CD4-positive, alpha-beta T cell (primary cell): ENCODE measurements around the gene TMEM167B. TPM values are rescaled to one million over a fixed set of nuclear protein-coding genes. Genes with fewer than 3 reads are reported as not detected.

Source experiments
- ATAC-seq: fragments of 200-7000 bp; cut with Tn5 transposase; one replicate; pipeline ENCODE4 v1.10.0; 2022; ENCODE audit warnings: mild to moderate bottlenecking; ENCODE audit not compliant: poor library complexity
- CTCF ChIA-PET: fragments of 350-600 bp; sonication (Branson Sonifier 250); formaldehyde crosslinking; loops from one replicate; lab custom pipeline; 2021; ENCODE audit warnings: antibody characterized with exemption, inconsistent platforms; lab: Charles Lee
- POLR2A ChIA-PET: fragments of 350-600 bp; sonication (Branson Sonifier 250); formaldehyde crosslinking; loops from one replicate; lab custom pipeline; 2021; ENCODE audit warnings: antibody characterized with exemption, inconsistent platforms; lab: Charles Lee
- DNase-seq, 14 experiments: peaks; one replicate each; pipeline ENCODE4 v3.0.0-alpha.2; 2013 to 2020; ENCODE audit warnings: mixed read lengths in 2 of 14
- H3K27ac ChIP-seq, 2 donors: one replicate each; pipeline versions ENCODE4 v1.5.1 to v1.7.0; 2013; ENCODE audit warnings: low read length in 2 of 2, low read depth in 1 of 2, mild to moderate bottlenecking in 1 of 2
- H3K27me3 ChIP-seq, 2 experiments: 1 replicate in 1 of 2; 2 replicates in 1 of 2; pipeline versions ENCODE4 v1.6.1 to v1.7.0; 2013; ENCODE audit warnings: low read length in 2 of 2, control low read depth in 1 of 2, mild to moderate bottlenecking in 1 of 2, moderate library complexity in 1 of 2; ENCODE audit not compliant: insufficient read depth in 2 of 2, control insufficient read depth in 1 of 2
- H3K36me3 ChIP-seq: one replicate; pipeline ENCODE4 v1.6.1; 2013; ENCODE audit warnings: low read length, control low read depth; ENCODE audit not compliant: insufficient read depth
- H3K4me1 ChIP-seq: one replicate; pipeline ENCODE4 v1.6.1; 2013; ENCODE audit warnings: low read length, control low read depth; ENCODE audit not compliant: insufficient read depth
- H3K4me3 ChIP-seq: one replicate; pipeline ENCODE4 v1.5.1; 2013; ENCODE audit warnings: mild to moderate bottlenecking, low read length, moderate library complexity
- H3K9me3 ChIP-seq, 2 experiments: 1 replicate in 1 of 2; 2 replicates in 1 of 2; pipeline versions ENCODE4 v1.6.1 to v1.7.0; 2013; ENCODE audit warnings: low read length in 2 of 2, mild to moderate bottlenecking in 2 of 2, control low read depth in 1 of 2, moderate library complexity in 1 of 2; ENCODE audit not compliant: control insufficient read depth in 1 of 2, insufficient read depth in 1 of 2
- H3K27ac Mint-ChIP-seq: one replicate; pipeline ENCODE4 v1.8.0; 2020; ENCODE audit warnings: mixed read lengths
- H3K27me3 Mint-ChIP-seq: one replicate; pipeline ENCODE4 v1.8.0; 2021; ENCODE audit warnings: mixed read lengths
- H3K36me3 Mint-ChIP-seq: one replicate; pipeline ENCODE4 v1.8.0; 2021; ENCODE audit warnings: low read depth, mixed read lengths
- H3K4me1 Mint-ChIP-seq: one replicate; pipeline ENCODE4 v1.8.0; 2021; ENCODE audit warnings: low read depth, mixed read lengths
- H3K4me3 Mint-ChIP-seq: one replicate; pipeline ENCODE4 v1.8.0; 2020; ENCODE audit warnings: mild to moderate bottlenecking, mixed read lengths
- H3K9me3 Mint-ChIP-seq: one replicate; pipeline ENCODE4 v1.8.0; 2020; ENCODE audit warnings: mixed read lengths
- CTCF ChIP-seq: fragments of 200-600 bp; IDR thresholded peaks from one replicate; pipeline ENCODE4 v1.8.0; 2022; ENCODE audit warnings: antibody characterized with exemption, mild to moderate bottlenecking
- intact Hi-C, 2 experiments: fragments of 100-400 bp; cut with DNase I in 1 of 2; cut with micrococcal nuclease in 1 of 2; formaldehyde crosslinking; loops; one replicate each; pipeline versions ENCODE4 v1.15.1 to v1.9.0; 2023 to 2025; cut with DNase I, micrococcal nuclease
- total RNA-seq, 174 experiments: library from RNA in 2 of 174; stranded (reverse) in 2 of 174; gene quantifications; one replicate each; pipeline ENCODE4 v1.2.3 and lab custom pipeline; 2021 to 2026

Gene TMEM167B
- total RNA-seq, 2 experiments from 2014 or later, result 70.2 to 71.0 TPM

DNA sequence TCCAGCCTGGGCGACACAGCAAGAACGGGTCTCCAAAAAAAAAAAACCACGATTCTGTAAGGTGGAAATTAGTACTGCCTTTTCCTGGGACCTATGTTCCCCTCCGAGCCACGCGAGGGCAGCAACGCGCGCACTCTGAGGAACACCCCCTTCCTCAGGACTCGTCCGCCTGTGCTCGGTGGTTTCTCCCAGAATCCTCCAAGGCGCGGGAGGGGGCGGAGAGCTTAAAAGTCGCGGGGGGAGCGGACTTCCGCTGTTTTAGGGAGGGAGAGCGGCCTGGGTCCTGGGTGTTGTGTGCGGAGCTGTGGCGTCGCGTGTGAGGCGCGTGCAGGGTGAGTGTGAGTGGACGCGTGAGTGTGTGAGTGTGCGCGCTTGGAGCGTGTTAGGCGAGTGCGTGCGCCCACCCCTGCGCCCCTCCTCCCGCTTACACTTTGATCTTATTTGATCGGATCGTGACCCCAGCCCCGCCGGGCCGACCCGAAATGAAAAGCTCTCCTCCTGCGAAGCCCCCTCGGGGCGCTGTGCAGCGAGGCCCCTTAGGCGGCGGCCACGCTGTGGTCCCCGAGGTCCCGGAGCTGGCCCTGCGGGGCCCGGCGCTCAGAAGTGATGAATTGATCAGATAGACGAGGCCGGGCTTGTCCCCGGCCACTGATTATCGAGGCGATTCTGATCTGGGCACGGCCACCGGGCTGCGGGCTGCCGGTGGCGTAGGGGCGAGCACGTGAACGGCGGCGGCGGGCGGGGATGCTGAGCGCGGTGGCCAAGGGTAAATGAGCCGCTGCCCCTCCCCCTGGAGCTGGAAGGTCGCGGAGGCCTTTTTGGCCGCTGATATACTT lies 9.6 kb downstream of the TMEM167B start:
- DNase-seq (peak; percentile 96 to 98 (median 97)), ATAC-seq (peak; percentile 93)
- Mint-ChIP-seq H3K36me3 (peaks cover 37% of the 10 kb centered on the region), H3K4me3 (peak overlapping the region; percentile 95), H3K4me1 (peaks cover 12% of the 10 kb centered on the region), H3K9me3 (no peaks in the 10 kb centered on the region), H3K27ac (peak overlapping the region; percentile 92), H3K27me3 (no peaks in the 10 kb centered on the region)
- Histone ChIP-seq H3K4me1 (peaks cover 22% of the 10 kb centered on the region), H3K9me3 (no peaks in the 10 kb centered on the region), H3K4me3 (peak overlapping the region; percentile 94), H3K27me3 (no peaks in the 10 kb centered on the region), H3K36me3 (peaks cover 10% of the 10 kb centered on the region), H3K27ac (peak overlapping the region; percentile 86 to 89)
- ChIA-PET POLR2A (interaction anchor here (0.6 to 3.4 kb wide), 37 partner anchors 8 to 1239 kb away, joined by 3 to 126 read pairs (median 4); partner anchors contain the start of genes ATXN7L2, CLCC1, ELAPOR1 and GNAI3), CTCF (interaction anchor here (0.5 to 6.7 kb wide), 28 partner anchors 8 to 935 kb away, joined by 3 to 104 read pairs (median 4); partner anchors contain the start of genes AHCYL1, ELAPOR1, PRPF38B and STRIP1)
- intact Hi-C loops, result loop anchor here (1.0 to 5.0 kb wide), 4 partner anchors 10 to 112 kb away; partner anchors contain the start of genes TMEM167B (in 2 of the 2) and SARS1 (in 1 of the 2)
- TF ChIP-seq CTCF, result peak; percentile 87

GRCh38 chr1:109104364-109105151 lies 14.0 kb downstream of the TMEM167B start:
- no peak overlapping the region for H3K27ac ChIP-seq
- H3K27ac Mint-ChIP-seq, result peak overlapping the region; percentile 39
- ChIA-PET POLR2A (interaction anchor here (0.9 kb wide), 1 partner anchor 9 kb away, joined by 3 read pairs; the partner anchor contains the start of gene ELAPOR1), CTCF (no interaction called here)
- H3K9me3 ChIP-seq, result no peaks in the 10 kb centered on the region
- H3K36me3 ChIP-seq, result no peaks in the 10 kb centered on the region
- intact Hi-C loops, result no loop called here
- H3K4me3 ChIP-seq, result no peak overlapping the region
- no peak overlapping the region for H3K4me3 Mint-ChIP-seq
- ATAC-seq (no peak), DNase-seq (no peak)
- no peaks in the 10 kb centered on the region for H3K27me3 ChIP-seq
- no peaks in the 10 kb centered on the region for H3K27me3 Mint-ChIP-seq
- H3K4me1 Mint-ChIP-seq, result peaks cover 11% of the 10 kb centered on the region
- no peaks in the 10 kb centered on the region for H3K9me3 Mint-ChIP-seq
- peaks cover 20% of the 10 kb centered on the region for H3K4me1 ChIP-seq
- no peak for TF ChIP-seq CTCF
- H3K36me3 Mint-ChIP-seq, result peaks cover 16% of the 10 kb centered on the region

- Histone ChIP-seq H3K9me3 (no peaks in the 10 kb centered on the region), H3K4me1 (peaks cover 9% of the 10 kb centered on the region), H3K27me3 (no peaks in the 10 kb centered on the region), H3K4me3 (no peak overlapping the region), H3K36me3 (no peaks in the 10 kb centered on the region), H3K27ac (no peak overlapping the region)
- CTCF ChIA-PET, result no interaction called here
- DNase-seq (no peak), ATAC-seq (no peak)
- Mint-ChIP-seq H3K4me1 (peaks cover 6% of the 10 kb centered on the region), H3K27ac (peak overlapping the region; percentile 41), H3K4me3 (no peak overlapping the region), H3K36me3 (peaks cover 6% of the 10 kb centered on the region), H3K27me3 (no peaks in the 10 kb centered on the region), H3K9me3 (no peaks in the 10 kb centered on the region)
- TF ChIP-seq CTCF, result no peak
- POLR2A ChIA-PET, result no interaction called here
- intact Hi-C loops, result no loop called here
These were observed 15.3 kb downstream of the TMEM167B start for GRCh38 chr1:109105881-109106280.
